ENCODE measurements around the gene RCE1. TPM values are rescaled to one million over a fixed set of nuclear protein-coding genes. Genes with fewer than 3 reads are reported as not detected.
A peak's percentile ranks its signal among the peaks of the same experiment; 100 is the strongest.

The RCE1 gene
- total RNA-seq, 1 experiment from 2014 or later, result 20.3 TPM

DNA sequence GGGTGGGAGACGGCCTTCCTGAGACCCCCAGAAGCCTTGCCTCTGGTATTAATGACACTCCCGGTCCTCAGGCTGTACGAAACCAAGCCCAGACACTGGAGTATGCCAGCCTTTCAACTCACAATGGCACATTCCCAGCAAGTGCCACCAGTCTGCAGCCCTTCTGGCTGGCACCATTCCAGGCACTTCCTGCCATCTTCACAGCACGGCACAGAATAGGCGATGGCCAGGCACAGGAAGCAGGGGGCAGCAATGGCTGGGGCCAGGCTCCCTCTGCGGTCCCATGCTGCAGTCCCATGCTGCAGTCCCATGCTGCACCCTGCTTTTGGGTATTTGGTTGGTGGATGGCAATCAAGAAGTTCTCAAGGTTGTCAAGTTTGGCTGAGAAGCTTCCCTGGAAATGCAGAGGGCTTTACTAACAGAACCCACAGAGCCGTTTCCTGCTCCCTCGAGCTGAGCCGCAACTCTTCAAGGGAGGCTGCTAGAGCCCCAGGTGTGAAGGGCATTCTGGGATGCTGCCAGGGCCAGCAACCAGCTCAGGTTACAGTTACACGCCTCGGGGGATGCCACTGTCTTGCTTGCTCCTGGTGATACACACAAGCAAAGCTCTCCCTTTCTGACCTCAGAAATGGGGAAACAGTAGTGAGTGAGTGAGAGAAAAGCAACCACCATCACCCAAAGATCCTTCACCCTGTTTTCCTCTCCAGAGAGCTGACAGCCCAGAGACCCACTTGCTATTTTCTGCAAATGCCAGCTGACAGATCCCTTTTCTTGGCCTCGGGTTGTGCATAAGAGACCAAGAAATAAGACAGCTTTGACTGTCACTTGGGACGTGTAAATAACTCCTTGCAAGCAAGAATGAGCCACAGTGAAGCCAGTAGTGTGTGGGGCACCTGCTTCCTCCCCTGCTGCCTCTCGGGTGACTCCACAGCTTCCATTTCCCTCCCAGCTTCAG is 37.5 kb downstream of the RCE1 start:
- Histone ChIP-seq H3K4me1 (peaks cover 13% of the 10 kb centered on the region), H3K27me3 (no peaks in the 10 kb centered on the region), H3K4me3 (no peak overlapping the region), H3K36me3 (no peaks in the 10 kb centered on the region), H3K27ac (no peak overlapping the region), H3K9me3 (replicated peaks) (no peaks in the 10 kb centered on the region)
- peak; percentile 28 to 49 for DNase-seq

DNA sequence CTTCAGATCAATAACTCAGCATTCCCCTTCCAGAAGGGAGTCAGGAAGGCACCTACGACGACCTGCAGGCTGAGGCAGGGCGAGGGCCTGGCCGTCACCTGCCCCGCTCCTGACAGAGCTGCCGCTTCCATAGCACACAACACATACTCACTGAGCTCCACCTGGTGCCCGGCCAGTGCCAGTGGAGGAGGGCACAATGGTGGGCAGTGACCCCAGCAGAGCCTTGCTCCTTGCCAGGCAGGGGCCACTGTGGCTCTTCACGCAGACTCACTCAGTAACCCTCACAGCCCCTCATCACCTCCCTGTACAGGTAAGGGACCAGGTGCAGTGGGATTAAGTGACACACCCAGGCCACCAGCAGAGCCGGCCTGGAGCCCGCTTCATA is 38.2 kb downstream of the RCE1 start:
- Histone ChIP-seq H3K4me1 (peaks cover 13% of the 10 kb centered on the region), H3K27me3 (no peaks in the 10 kb centered on the region), H3K9me3 (replicated peaks) (no peaks in the 10 kb centered on the region), H3K4me3 (no peak overlapping the region), H3K27ac (no peak overlapping the region), H3K36me3 (no peaks in the 10 kb centered on the region)
- DNase-seq, result no peak

DNA sequence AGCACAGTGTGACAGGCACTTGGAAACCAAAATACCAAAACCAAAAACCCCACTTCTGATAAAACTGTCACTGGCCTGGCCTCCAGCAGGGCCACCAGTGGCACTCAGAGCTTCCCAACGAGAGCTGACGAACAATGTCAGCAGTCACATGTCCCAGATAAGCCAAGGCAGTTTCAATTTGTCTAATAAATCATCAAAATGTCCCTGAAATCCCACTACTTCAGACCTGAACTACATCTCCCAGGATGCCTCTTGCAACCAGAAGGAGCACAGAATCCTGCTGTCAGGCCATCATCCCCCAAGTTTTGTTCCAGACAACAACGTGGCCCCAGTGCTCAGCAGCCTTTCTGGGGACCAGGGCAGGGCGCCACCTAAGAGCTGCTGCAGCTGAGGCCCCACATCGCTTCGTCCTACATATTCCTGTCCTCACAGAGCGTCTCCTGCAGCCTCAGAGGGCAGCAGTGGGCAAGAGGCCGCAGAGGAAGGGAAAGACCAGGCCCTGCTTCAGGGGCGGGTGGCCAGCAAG is 38.7 kb downstream of the RCE1 start:
- no peak for DNase-seq
- Histone ChIP-seq H3K36me3 (no peaks in the 10 kb centered on the region), H3K9me3 (replicated peaks) (no peaks in the 10 kb centered on the region), H3K4me1 (peaks cover 13% of the 10 kb centered on the region), H3K27me3 (no peaks in the 10 kb centered on the region), H3K4me3 (no peak overlapping the region), H3K27ac (no peak overlapping the region)

DNA sequence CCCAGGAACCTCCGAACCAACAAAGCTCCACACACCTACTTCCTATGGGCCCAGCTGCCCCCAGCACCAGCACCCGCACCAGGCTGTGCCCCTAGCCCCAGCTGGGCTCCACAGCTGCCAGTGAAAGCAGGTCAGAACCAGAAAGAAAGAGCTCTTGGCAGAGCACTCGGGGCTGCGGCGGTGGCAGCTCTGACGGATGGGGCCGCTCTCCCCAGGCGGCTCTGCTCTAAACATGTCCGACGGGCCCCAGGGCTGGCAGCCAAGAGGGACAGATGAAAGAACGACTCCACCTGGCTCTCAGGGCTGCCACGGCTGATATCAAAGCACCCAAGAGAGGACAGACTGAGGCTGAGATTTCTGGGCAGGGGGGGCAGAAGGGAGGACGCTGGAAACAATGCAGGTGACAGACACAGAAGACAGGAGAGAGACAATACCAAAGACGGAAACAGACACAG is 39.3 kb downstream of the RCE1 start:
- Histone ChIP-seq H3K4me3 (peak overlapping the region; percentile 31), H3K4me1 (peaks cover 13% of the 10 kb centered on the region), H3K27me3 (no peaks in the 10 kb centered on the region), H3K36me3 (no peaks in the 10 kb centered on the region), H3K27ac (no peak overlapping the region), H3K9me3 (replicated peaks) (no peaks in the 10 kb centered on the region)
- DNase-seq, result no peak

DNA sequence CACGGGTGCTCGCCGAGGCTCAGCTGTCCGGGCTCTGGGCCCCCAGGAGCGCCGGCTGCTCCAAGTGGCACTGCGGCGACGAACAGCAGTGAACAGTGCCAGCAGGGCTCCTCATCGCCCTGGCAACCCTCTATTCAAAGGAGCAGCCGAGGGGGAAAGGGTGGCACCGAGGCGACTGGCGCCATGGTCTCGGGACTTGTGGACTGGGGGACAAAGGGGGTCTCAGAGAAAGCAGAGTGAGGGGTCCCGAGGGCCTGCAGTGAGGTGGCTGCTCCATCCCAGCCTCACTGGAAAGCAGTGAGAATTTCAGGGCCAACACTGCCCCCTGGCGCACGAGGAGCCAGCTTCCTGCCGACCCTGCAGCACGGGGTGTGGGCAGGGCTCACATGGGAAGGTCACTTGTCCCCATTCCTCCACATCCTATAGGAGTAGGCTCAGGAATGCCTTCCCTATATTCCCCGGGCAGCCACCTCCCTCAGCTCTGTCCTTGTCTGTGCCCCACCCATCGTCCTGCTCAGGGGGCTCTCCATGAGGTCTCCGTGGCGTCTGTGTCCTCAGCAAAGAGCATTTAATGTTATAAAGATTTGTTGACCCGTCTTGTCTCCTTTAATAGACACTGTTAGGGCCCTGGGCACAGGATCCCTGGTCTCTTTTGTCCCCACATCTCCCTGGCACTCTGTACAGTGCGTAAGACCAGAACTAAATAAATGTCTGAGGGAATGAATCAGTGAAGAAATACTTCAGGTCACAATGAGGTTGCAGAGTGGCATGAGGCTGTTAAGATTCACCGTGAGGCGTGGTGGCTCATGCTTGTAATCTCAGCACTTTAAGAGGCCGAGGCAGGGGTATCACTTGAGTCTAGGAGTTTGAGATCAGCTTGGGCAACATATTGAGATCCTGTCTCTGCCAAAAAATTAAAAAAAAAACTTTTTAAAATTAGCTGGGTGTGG is 40.0 kb downstream of the RCE1 start:
- H3K27me3 ChIP-seq, result no peaks in the 10 kb centered on the region
- H3K36me3 ChIP-seq, result no peaks in the 10 kb centered on the region
- H3K4me3 ChIP-seq, result peak overlapping the region; percentile 31
- H3K27ac ChIP-seq, result no peak overlapping the region
- peaks cover 13% of the 10 kb centered on the region for H3K4me1 ChIP-seq
- no peaks in the 10 kb centered on the region for H3K9me3 ChIP-seq (replicated peaks)
- peak; percentile 67 to 76 for DNase-seq

DNA sequence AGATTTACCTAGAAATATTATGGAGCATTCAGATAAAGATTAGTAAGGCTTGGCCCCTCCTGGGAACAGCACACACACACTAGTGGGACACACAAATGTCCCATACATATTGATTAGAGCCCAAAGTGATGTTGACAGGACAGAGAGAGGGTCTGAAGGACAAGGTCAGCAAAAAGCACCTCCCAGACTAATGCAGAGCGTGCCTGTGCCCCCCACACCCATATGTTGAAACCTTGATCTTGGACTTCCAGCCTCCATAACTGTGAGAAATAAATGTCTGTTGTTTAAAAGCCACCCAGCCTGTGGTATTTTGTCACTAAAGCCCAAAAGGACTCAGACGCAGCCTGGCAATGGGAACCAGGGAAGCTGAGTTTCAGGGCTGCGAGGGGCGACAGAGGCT is 41.2 kb downstream of the RCE1 start:
- no peak overlapping the region for H3K4me3 ChIP-seq
- no peak for DNase-seq
- no peak overlapping the region for H3K27ac ChIP-seq
- H3K27me3 ChIP-seq, result no peaks in the 10 kb centered on the region
- H3K9me3 ChIP-seq (replicated peaks), result no peaks in the 10 kb centered on the region
- peaks cover 17% of the 10 kb centered on the region for H3K4me1 ChIP-seq
- H3K36me3 ChIP-seq, result no peaks in the 10 kb centered on the region

DNA sequence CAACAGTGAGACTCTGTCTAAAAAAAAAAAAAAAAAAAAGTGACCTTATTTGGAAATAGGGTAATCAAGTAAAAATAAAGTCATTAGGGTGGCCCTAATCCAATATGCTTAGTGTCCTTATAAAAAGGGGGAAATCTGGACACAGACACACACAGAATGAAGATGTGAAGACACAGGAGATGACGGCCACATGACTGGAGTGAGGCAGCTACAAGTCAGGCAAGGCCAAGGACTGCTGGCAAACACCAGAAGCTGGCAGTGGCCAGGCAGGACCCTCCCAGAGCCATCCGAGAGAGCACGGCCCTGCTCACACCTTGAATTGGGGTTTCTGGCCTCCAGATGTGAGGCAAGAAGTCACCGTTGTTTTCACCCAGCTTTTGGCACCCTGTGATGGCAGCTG is 42.2 kb downstream of the RCE1 start:
- no peak overlapping the region for H3K4me3 ChIP-seq
- no peaks in the 10 kb centered on the region for H3K9me3 ChIP-seq (replicated peaks)
- H3K27ac ChIP-seq, result no peak overlapping the region
- no peak for DNase-seq
- peaks cover 26% of the 10 kb centered on the region for H3K4me1 ChIP-seq
- H3K36me3 ChIP-seq, result no peaks in the 10 kb centered on the region
- no peaks in the 10 kb centered on the region for H3K27me3 ChIP-seq

DNA sequence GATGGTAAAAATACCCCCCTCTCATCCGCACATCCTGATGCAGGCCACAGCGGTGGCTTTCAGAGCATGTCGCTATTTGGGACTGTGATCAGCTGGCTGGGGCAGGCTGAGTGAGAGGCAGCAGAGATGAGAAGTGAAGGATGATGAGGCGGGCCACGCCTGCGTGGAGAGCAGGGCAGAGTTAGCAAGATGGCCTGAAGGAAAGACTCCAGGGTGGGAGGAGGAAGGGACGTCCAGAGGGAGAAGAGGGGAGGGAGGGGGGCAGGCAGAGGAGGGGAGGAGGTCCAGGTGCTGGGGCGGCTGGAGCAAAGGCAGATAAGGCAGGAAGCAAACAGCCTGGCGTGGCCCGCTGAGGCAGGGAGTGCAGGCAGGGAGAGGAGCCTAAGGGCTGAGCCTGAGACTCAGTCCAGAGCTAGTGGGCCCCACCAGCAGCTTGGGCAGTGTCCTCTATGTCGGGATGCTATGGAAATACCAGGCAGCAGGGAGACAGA is 42.8 kb downstream of the RCE1 start:
- Histone ChIP-seq H3K9me3 (replicated peaks) (no peaks in the 10 kb centered on the region), H3K36me3 (no peaks in the 10 kb centered on the region), H3K4me3 (no peak overlapping the region), H3K27me3 (no peaks in the 10 kb centered on the region), H3K27ac (no peak overlapping the region), H3K4me1 (peaks cover 23% of the 10 kb centered on the region)
- no peak for DNase-seq

DNA sequence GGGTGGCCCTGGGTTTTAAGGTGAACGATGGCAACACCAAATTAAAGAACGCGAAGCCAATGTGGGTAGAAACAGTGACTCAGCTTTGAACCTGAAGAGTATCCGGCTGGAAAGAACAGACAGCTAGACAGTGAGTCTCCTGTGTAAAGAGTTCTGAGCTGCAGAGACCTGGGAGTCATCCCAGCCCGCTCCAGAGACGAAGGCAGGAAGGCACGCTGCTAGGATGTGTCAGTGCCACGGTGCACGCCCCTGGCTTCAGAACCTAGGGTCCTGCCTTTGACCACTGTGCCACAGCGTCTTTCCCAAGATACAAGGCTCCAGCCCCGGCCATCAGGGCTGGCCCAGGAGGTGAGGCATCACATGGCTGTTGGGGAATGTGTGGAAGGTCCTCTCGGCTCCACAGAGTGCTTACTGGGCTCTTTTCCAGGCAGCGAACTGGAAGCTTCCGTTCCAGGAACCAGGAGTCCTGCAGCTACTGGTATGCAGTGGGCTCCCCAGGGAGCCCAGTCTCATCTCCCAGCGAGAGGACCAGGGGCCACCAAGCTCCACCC is 43.5 kb downstream of the RCE1 start:
- Histone ChIP-seq H3K9me3 (replicated peaks) (no peaks in the 10 kb centered on the region), H3K36me3 (no peaks in the 10 kb centered on the region), H3K27ac (no peak overlapping the region), H3K4me1 (peaks cover 21% of the 10 kb centered on the region), H3K27me3 (no peaks in the 10 kb centered on the region), H3K4me3 (no peak overlapping the region)
- DNase-seq, result no peak

DNA sequence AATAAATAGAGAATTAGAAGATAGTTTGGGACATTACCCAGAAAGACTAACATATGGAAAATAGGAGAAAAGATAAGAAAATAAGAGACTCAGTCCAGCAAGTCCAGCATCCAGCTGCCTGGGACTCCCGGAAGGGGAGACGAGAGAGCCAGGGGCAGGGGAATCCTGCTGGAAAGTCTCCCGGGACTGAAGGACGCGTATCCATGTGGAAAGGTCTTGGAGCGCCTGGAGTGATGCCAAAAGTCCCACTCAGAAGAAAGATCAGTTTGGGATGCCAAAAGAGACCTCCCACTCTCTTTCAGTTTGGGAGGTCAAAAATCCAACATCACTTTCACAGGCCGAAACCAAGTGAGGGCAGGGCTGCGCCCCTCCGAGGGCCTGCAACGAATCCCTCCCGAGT is 44.3 kb downstream of the RCE1 start:
- DNase-seq, result no peak

DNA sequence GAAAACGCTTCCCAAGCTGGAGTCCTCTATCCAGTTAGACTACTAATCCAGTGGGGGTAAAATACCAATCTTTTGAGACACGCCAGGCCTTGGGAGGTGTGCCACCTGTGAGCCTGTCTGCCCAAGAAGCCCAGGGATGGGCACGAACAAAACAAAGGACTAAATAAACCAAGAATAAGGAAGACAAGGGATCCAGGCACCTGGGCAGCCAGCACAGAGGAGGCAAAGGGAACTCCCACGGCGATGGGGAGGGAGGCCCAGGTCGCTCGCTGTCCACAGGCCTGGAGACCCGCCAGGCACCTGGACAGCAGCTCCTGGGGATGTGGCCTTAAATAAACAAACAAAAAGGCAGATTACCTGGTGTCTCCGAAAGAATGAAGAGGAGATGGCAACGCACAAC is 45.0 kb downstream of the RCE1 start:
- H3K9me3 ChIP-seq (replicated peaks), result no peaks in the 10 kb centered on the region
- no peaks in the 10 kb centered on the region for H3K36me3 ChIP-seq
- no peak overlapping the region for H3K27ac ChIP-seq
- no peaks in the 10 kb centered on the region for H3K27me3 ChIP-seq
- no peak for DNase-seq
- H3K4me1 ChIP-seq, result peaks cover 23% of the 10 kb centered on the region
- no peak overlapping the region for H3K4me3 ChIP-seq

More for the DNA sequence above, 44.3 kb downstream of the RCE1 start:
- Histone ChIP-seq H3K27me3 (no peaks in the 10 kb centered on the region), H3K27ac (no peak overlapping the region), H3K4me3 (no peak overlapping the region), H3K36me3 (no peaks in the 10 kb centered on the region), H3K9me3 (replicated peaks) (no peaks in the 10 kb centered on the region), H3K4me1 (peaks cover 25% of the 10 kb centered on the region)

DNA sequence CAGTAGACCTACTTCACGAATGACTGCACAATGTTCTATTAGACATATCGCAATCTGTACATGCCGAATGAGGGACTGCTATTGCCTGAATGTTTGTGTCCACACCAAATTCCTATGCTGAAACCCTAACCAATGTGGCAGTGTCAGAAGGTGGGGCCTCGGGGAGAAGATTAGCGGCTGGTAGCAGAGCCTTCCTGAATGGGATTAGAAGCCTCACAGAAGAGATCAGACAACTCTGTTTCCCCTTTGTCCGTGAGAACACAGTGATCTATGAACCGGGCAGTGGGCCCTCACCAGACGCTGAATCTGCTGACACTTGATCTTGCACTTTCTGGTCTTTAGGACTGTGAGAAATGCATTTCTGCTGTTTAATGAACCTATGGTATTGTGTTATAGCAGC is 46.7 kb downstream of the RCE1 start:
- no peak overlapping the region for H3K27ac ChIP-seq
- DNase-seq, result peak; percentile 38 to 72

DNA sequence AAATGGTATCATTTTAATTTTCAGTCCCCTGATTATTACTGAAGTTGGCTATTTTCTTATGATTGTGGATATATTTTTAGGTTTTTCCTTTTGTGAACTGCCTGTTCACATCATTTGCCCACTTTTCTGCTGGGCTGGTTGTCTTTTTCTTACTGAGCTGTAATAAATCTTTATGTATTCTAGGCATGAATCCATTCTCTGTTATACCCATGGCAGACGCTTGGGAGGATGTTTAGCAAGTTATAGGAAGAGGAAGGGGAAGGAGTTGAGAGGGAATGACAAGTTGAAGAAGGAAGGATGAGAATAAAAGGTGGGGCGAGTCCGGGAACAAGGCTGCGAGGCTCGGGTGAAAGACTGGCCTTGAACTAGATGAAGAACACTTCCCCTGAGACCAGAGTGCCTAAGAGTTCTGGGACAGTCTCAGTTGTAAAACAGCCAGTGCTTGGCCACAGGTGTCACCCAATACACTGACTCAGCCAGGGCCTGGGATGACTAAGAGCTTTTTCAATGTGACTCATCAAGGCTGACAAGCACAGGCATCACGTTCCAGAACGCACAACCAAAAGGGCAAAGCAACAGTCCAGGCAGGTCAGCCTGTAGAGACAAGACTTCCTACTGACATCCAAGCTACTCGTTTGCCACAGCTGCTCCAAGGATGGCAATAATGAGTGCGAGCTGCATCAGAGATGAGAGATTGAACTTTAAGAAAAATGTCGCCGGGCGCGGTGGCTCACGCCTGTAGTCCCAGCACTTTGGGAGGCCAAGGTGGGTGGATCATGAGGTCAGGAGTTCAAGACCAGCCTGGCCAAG is 48.8 kb downstream of the RCE1 start:
- Histone ChIP-seq H3K27me3 (no peaks in the 10 kb centered on the region), H3K4me3 (no peak overlapping the region), H3K9me3 (replicated peaks) (no peaks in the 10 kb centered on the region), H3K36me3 (no peaks in the 10 kb centered on the region), H3K4me1 (peaks cover 31% of the 10 kb centered on the region), H3K27ac (no peak overlapping the region; the same call in 1 of the 2 replicates)
- peak; percentile 71 to 76 for DNase-seq

More for the DNA sequence above, 46.7 kb downstream of the RCE1 start:
- Histone ChIP-seq H3K27me3 (no peaks in the 10 kb centered on the region), H3K9me3 (replicated peaks) (no peaks in the 10 kb centered on the region), H3K4me1 (peaks cover 31% of the 10 kb centered on the region), H3K36me3 (no peaks in the 10 kb centered on the region), H3K4me3 (no peak overlapping the region)

DNA sequence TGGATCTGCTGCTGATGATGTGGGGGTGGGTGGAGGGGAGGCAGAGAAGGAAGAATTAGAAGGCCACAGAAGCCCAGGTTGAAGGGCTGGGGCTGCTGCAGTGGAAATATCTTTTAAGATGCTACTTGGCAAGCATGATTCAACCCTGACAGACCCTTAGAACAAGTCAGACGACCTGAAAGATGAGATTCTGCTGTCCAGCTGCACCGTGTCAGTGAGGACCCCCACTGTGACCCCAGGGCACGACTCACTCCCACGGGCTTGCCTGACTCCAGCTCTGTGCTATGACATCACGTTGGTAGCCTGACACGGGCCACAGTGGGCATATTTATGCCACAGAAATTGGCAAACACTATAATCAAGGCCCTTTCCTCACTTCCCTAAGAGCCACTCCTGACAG is 49.7 kb downstream of the RCE1 start:
- Histone ChIP-seq H3K4me1 (peaks cover 31% of the 10 kb centered on the region), H3K27ac (no peak overlapping the region), H3K4me3 (no peak overlapping the region), H3K9me3 (replicated peaks) (no peaks in the 10 kb centered on the region), H3K27me3 (no peaks in the 10 kb centered on the region), H3K36me3 (no peaks in the 10 kb centered on the region)
- peak in 1 of 2 experiments; percentile 14 for DNase-seq

Data from SJCRH30 (cell line).